GM23338 (cell line): Measurements from ENCODE around the gene HBQ1. TPM values are rescaled to one million over a fixed set of nuclear protein-coding genes. Genes with fewer than 3 reads are reported as not detected.

Source experiments
- ATAC-seq: fragments of 200-7000 bp; cut with Tn5 transposase; 3 replicates; pipeline ENCODE4 v1.9.1; 2020
- DNase-seq: peaks from one replicate; pipeline ENCODE4 v3.0.0-alpha.2; 2015; ENCODE audit warnings: low spot score
- H2AFZ ChIP-seq: fragments of 200-600 bp; sonication (generic); 2 replicates; pipeline ENCODE4 v1.8.0; 2016; ENCODE audit warnings: antibody characterized with exemption, mild to moderate bottlenecking, moderate library complexity
- H3F3A ChIP-seq: fragments of 200-600 bp; sonication (generic); replicated peaks from 2 replicates; pipeline ENCODE4 v1.8.0; 2017; ENCODE audit warnings: antibody characterized with exemption, mixed run types, low read depth
- H3K27ac ChIP-seq: fragments of 200-600 bp; sonication (generic); 2 replicates; pipeline ENCODE4 v1.6.1; 2016; ENCODE audit warnings: low read depth
- H3K27me3 ChIP-seq: fragments of 200-600 bp; sonication (generic); 2 replicates; pipeline ENCODE4 v1.8.0; 2016; ENCODE audit warnings: mild to moderate bottlenecking, mixed run types, moderate library complexity; ENCODE audit not compliant: insufficient read depth
- H3K36me3 ChIP-seq: fragments of 200-600 bp; sonication (generic); 2 replicates; pipeline ENCODE4 v1.8.0; 2016; ENCODE audit warnings: mild to moderate bottlenecking; ENCODE audit not compliant: insufficient read depth
- H3K4me1 ChIP-seq: fragments of 200-600 bp; sonication (generic); 2 replicates; pipeline ENCODE4 v1.8.0; 2016; ENCODE audit warnings: mild to moderate bottlenecking, moderate library complexity; ENCODE audit not compliant: insufficient read depth
- H3K4me2 ChIP-seq: fragments of 200-600 bp; sonication (generic); 2 replicates; pipeline ENCODE4 v1.7.1; 2017; ENCODE audit warnings: mixed run types
- H3K4me3 ChIP-seq: fragments of 200-600 bp; sonication (generic); 2 replicates; pipeline ENCODE4 v1.6.1; 2016; ENCODE audit warnings: mixed run types
- H3K79me2 ChIP-seq: fragments of 200-600 bp; sonication (generic); replicated peaks from 2 replicates; pipeline ENCODE4 v1.8.0; 2017; ENCODE audit warnings: mild to moderate bottlenecking; ENCODE audit not compliant: insufficient read depth
- H3K9me2 ChIP-seq: fragments of 200-600 bp; sonication (generic); 2 replicates; pipeline ENCODE4 v1.8.0; 2017; ENCODE audit not compliant: insufficient read depth
- H4K20me1 ChIP-seq: fragments of 200-600 bp; sonication (generic); replicated peaks from 2 replicates; pipeline ENCODE4 v1.8.0; 2017; ENCODE audit warnings: mild to moderate bottlenecking; ENCODE audit not compliant: insufficient read depth
- H3K27ac Mint-ChIP-seq: 2 replicates; pipeline ENCODE4 v1.8.0; 2020; ENCODE audit warnings: inconsistent platforms, mild to moderate bottlenecking, moderate library complexity, mixed read lengths
- H3K27me3 Mint-ChIP-seq: 3 replicates; pipeline ENCODE4 v1.8.0; 2022; ENCODE audit warnings: low read depth, mild to moderate bottlenecking, moderate library complexity, mixed read lengths, inconsistent platforms; ENCODE audit not compliant: insufficient read depth, poor library complexity
- H3K36me3 Mint-ChIP-seq: 3 replicates; pipeline ENCODE4 v1.8.0; 2021; ENCODE audit warnings: low read depth, mild to moderate bottlenecking, inconsistent platforms, moderate library complexity, mixed read lengths
- H3K4me1 Mint-ChIP-seq: 3 replicates; pipeline ENCODE4 v1.8.0; 2020; ENCODE audit warnings: mild to moderate bottlenecking, inconsistent platforms, mixed read lengths
- H3K4me3 Mint-ChIP-seq: 3 replicates; pipeline ENCODE4 v1.8.0; 2021; ENCODE audit warnings: moderate library complexity, mild to moderate bottlenecking, inconsistent platforms, mixed read lengths
- H3K9me3 Mint-ChIP-seq: 3 replicates; pipeline ENCODE4 v1.8.0; 2020; ENCODE audit warnings: moderate library complexity, mild to moderate bottlenecking, inconsistent platforms, mixed read lengths
- CREB1 ChIP-seq: fragments of 250-450 bp; sonication (Bioruptor Pico); IDR thresholded peaks from 2 replicates; pipeline ENCODE4 v1.5.0; 2020; ENCODE audit warnings: low read depth, mild to moderate bottlenecking, moderate library complexity
- EZH2 ChIP-seq: fragments of 200-600 bp; sonication (generic); IDR thresholded peaks from one replicate; pipeline ENCODE4 v1.8.0; 2017; ENCODE audit warnings: antibody characterized with exemption, mild to moderate bottlenecking, low read depth; ENCODE audit not compliant: unreplicated experiment
- EZH2phosphoT487 ChIP-seq: fragments of 200-600 bp; sonication (generic); IDR thresholded peaks from one replicate; pipeline ENCODE4 v1.8.1; 2018; ENCODE audit warnings: antibody characterized with exemption; ENCODE audit not compliant: unreplicated experiment
- JUNB ChIP-seq: IDR thresholded peaks from one replicate; pipeline ENCODE4 v1.6.1; 2016; ENCODE audit warnings: antibody characterized with exemption; ENCODE audit not compliant: unreplicated experiment
- NANOG ChIP-seq: IDR thresholded peaks from 2 replicates; pipeline ENCODE4 v1.6.1; 2016; ENCODE audit warnings: antibody characterized with exemption, borderline replicate concordance
- POLR2AphosphoS5 ChIP-seq: IDR thresholded peaks from 2 replicates; pipeline ENCODE4 v1.6.1; 2016; ENCODE audit warnings: antibody characterized with exemption, low read depth
- STAT1 ChIP-seq: IDR thresholded peaks from one replicate; pipeline ENCODE4 v1.6.1; 2016; ENCODE audit warnings: antibody characterized with exemption; ENCODE audit not compliant: unreplicated experiment
- ZNF114 ChIP-seq: fragments of 250-450 bp; sonication (Bioruptor Pico); IDR thresholded peaks from 2 replicates; pipeline ENCODE4 v1.5.0; 2020; ENCODE audit warnings: mild to moderate bottlenecking, moderate library complexity
- ZNF331 ChIP-seq: fragments of 250-450 bp; sonication (Bioruptor Pico); IDR thresholded peaks from 2 replicates; pipeline ENCODE4 v1.5.0; 2020; ENCODE audit warnings: low read depth, mild to moderate bottlenecking, moderate library complexity
- polyA plus RNA-seq: library from polyadenylated mRNA; unstranded; fragments of >200 nt; fragmentation: Nextera tagmentation; extraction: Ambion mirVana; gene quantifications from 2 replicates; pipeline ENCODE4 v1.2.1, GENCODE V29; 2016
- total RNA-seq: library from RNA; depleted of rRNA; stranded (reverse); fragments of >200 nt; shearing (Covaris generic); gene quantifications from 2 replicates; pipeline ENCODE4 v1.2.3, GENCODE V29; 2014
- TF ChIP-seq, protein P1 (sequence below), 2 experiments: fragments of 200-600 bp in 1 of 2; sonication (generic) in 1 of 2; conservative IDR thresholded peaks; 2 replicates each; pipeline versions ENCODE4 v1.5.1 to v1.6.1; 2016 to 2017; ENCODE audit warnings: antibody characterized with exemption in 2 of 2, low read depth in 2 of 2, mild to moderate bottlenecking in 2 of 2, moderate library complexity in 1 of 2
- TF ChIP-seq, protein P2 (sequence below): fragments of 250-450 bp; sonication (Bioruptor Pico); IDR thresholded peaks from 2 replicates; pipeline ENCODE4 v1.5.0; 2020; ENCODE audit warnings: mild to moderate bottlenecking, moderate library complexity
- TF ChIP-seq, protein P3 (sequence below): IDR thresholded peaks from one replicate; pipeline ENCODE4 v1.6.1; 2018; ENCODE audit warnings: antibody characterized with exemption; ENCODE audit not compliant: unreplicated experiment
- TF ChIP-seq, protein P4 (sequence below): IDR thresholded peaks from 2 replicates; pipeline ENCODE4 v1.6.1; 2016; ENCODE audit warnings: antibody characterized with exemption

The HBQ1 gene
- total and polyA plus RNA-seq, 2 experiments from 2014 or later: 6.6 to 8.5 TPM

DNA sequence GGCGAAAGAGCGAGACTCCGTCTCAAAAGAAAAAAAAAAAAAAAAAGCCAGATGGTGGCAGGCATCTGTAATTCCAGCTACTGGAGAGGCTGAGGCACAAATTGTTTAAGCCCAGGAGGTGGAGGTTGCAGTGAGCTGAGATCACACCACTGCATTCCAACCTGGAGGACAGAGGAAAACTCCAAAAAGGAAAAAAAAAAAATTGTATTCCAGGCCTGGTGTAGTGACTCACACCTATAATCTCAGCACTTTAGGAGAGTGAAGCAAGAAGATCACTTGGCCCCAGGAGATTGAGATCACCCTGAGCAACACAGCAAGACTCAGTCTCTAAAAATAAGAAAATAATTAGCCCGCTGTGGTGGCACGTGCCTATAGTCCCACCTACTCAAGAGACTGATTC, 20.1 kb downstream of the HBQ1 start:
- H3K36me3 Mint-ChIP-seq: peaks cover 89% of the 10 kb centered on the region
- H3K9me3 Mint-ChIP-seq: no peaks in the 10 kb centered on the region
- TF ChIP-seq, protein P1, sequence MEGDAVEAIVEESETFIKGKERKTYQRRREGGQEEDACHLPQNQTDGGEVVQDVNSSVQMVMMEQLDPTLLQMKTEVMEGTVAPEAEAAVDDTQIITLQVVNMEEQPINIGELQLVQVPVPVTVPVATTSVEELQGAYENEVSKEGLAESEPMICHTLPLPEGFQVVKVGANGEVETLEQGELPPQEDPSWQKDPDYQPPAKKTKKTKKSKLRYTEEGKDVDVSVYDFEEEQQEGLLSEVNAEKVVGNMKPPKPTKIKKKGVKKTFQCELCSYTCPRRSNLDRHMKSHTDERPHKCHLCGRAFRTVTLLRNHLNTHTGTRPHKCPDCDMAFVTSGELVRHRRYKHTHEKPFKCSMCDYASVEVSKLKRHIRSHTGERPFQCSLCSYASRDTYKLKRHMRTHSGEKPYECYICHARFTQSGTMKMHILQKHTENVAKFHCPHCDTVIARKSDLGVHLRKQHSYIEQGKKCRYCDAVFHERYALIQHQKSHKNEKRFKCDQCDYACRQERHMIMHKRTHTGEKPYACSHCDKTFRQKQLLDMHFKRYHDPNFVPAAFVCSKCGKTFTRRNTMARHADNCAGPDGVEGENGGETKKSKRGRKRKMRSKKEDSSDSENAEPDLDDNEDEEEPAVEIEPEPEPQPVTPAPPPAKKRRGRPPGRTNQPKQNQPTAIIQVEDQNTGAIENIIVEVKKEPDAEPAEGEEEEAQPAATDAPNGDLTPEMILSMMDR (conservative IDR thresholded peaks at IDR 0.05; ENCODE audit: low read depth in 2 of 2): no peak
- TF ChIP-seq, protein P2, sequence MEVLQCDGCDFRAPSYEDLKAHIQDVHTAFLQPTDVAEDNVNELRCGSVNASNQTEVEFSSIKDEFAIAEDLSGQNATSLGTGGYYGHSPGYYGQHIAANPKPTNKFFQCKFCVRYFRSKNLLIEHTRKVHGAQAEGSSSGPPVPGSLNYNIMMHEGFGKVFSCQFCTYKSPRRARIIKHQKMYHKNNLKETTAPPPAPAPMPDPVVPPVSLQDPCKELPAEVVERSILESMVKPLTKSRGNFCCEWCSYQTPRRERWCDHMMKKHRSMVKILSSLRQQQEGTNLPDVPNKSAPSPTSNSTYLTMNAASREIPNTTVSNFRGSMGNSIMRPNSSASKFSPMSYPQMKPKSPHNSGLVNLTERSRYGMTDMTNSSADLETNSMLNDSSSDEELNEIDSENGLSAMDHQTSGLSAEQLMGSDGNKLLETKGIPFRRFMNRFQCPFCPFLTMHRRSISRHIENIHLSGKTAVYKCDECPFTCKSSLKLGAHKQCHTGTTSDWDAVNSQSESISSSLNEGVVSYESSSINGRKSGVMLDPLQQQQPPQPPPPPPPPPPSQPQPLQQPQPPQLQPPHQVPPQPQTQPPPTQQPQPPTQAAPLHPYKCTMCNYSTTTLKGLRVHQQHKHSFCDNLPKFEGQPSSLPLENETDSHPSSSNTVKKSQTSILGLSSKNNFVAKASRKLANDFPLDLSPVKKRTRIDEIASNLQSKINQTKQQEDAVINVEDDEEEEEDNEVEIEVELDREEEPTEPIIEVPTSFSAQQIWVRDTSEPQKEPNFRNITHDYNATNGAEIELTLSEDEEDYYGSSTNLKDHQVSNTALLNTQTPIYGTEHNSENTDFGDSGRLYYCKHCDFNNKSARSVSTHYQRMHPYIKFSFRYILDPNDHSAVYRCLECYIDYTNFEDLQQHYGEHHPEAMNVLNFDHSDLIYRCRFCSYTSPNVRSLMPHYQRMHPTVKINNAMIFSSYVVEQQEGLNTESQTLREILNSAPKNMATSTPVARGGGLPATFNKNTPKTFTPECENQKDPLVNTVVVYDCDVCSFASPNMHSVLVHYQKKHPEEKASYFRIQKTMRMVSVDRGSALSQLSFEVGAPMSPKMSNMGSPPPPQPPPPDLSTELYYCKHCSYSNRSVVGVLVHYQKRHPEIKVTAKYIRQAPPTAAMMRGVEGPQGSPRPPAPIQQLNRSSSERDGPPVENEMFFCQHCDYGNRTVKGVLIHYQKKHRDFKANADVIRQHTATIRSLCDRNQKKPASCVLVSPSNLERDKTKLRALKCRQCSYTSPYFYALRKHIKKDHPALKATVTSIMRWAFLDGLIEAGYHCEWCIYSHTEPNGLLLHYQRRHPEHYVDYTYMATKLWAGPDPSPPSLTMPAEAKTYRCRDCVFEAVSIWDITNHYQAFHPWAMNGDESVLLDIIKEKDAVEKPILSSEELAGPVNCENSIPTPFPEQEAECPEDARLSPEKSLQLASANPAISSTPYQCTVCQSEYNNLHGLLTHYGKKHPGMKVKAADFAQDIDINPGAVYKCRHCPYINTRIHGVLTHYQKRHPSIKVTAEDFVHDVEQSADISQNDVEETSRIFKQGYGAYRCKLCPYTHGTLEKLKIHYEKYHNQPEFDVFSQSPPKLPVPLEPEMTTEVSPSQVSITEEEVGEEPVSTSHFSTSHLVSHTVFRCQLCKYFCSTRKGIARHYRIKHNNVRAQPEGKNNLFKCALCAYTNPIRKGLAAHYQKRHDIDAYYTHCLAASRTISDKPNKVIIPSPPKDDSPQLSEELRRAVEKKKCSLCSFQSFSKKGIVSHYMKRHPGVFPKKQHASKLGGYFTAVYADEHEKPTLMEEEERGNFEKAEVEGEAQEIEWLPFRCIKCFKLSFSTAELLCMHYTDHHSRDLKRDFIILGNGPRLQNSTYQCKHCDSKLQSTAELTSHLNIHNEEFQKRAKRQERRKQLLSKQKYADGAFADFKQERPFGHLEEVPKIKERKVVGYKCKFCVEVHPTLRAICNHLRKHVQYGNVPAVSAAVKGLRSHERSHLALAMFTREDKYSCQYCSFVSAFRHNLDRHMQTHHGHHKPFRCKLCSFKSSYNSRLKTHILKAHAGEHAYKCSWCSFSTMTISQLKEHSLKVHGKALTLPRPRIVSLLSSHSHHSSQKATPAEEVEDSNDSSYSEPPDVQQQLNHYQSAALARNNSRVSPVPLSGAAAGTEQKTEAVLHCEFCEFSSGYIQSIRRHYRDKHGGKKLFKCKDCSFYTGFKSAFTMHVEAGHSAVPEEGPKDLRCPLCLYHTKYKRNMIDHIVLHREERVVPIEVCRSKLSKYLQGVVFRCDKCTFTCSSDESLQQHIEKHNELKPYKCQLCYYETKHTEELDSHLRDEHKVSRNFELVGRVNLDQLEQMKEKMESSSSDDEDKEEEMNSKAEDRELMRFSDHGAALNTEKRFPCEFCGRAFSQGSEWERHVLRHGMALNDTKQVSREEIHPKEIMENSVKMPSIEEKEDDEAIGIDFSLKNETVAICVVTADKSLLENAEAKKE (CRISPR knock-in tag): no peak
- TF ChIP-seq EZH2 (no peak), ZNF331 (CRISPR knock-in tag) (no peak), POLR2AphosphoS5 (no peak), NANOG (no peak), ZNF114 (no peak), JUNB (no peak), CREB1 (no peak), STAT1 (no peak), EZH2phosphoT487 (no peak)
- TF ChIP-seq, protein P3, sequence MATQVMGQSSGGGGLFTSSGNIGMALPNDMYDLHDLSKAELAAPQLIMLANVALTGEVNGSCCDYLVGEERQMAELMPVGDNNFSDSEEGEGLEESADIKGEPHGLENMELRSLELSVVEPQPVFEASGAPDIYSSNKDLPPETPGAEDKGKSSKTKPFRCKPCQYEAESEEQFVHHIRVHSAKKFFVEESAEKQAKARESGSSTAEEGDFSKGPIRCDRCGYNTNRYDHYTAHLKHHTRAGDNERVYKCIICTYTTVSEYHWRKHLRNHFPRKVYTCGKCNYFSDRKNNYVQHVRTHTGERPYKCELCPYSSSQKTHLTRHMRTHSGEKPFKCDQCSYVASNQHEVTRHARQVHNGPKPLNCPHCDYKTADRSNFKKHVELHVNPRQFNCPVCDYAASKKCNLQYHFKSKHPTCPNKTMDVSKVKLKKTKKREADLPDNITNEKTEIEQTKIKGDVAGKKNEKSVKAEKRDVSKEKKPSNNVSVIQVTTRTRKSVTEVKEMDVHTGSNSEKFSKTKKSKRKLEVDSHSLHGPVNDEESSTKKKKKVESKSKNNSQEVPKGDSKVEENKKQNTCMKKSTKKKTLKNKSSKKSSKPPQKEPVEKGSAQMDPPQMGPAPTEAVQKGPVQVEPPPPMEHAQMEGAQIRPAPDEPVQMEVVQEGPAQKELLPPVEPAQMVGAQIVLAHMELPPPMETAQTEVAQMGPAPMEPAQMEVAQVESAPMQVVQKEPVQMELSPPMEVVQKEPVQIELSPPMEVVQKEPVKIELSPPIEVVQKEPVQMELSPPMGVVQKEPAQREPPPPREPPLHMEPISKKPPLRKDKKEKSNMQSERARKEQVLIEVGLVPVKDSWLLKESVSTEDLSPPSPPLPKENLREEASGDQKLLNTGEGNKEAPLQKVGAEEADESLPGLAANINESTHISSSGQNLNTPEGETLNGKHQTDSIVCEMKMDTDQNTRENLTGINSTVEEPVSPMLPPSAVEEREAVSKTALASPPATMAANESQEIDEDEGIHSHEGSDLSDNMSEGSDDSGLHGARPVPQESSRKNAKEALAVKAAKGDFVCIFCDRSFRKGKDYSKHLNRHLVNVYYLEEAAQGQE: no peak
- TF ChIP-seq, protein P4, sequence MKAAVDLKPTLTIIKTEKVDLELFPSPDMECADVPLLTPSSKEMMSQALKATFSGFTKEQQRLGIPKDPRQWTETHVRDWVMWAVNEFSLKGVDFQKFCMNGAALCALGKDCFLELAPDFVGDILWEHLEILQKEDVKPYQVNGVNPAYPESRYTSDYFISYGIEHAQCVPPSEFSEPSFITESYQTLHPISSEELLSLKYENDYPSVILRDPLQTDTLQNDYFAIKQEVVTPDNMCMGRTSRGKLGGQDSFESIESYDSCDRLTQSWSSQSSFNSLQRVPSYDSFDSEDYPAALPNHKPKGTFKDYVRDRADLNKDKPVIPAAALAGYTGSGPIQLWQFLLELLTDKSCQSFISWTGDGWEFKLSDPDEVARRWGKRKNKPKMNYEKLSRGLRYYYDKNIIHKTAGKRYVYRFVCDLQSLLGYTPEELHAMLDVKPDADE: no peak
- Histone ChIP-seq H3K4me2 (no peak overlapping the region), H2AFZ (no peak overlapping the region), H4K20me1 (peaks cover 18% of the 10 kb centered on the region), H3F3A (peaks cover 9% of the 10 kb centered on the region; the same call in 1 of the 2 replicates), H3K36me3 (peaks cover 75% of the 10 kb centered on the region), H3K27ac (0 out of 2 replicates have a peak overlapping the region, but pooled peaks have one; percentile 26), H3K4me1 (no peaks in the 10 kb centered on the region), H3K27me3 (no peaks in the 10 kb centered on the region), H3K79me2 (peaks cover 42% of the 10 kb centered on the region), H3K4me3 (no peak overlapping the region), H3K9me2 (no peaks in the 10 kb centered on the region)
- no peaks in the 10 kb centered on the region for H3K4me1 Mint-ChIP-seq
- ATAC-seq (no peak), DNase-seq (no peak)
- no peak overlapping the region for H3K27ac Mint-ChIP-seq
- peaks cover 12% of the 10 kb centered on the region for H3K27me3 Mint-ChIP-seq
- H3K4me3 Mint-ChIP-seq: no peak overlapping the region
